ENCODE results near the gene OR10X1.

DNA sequence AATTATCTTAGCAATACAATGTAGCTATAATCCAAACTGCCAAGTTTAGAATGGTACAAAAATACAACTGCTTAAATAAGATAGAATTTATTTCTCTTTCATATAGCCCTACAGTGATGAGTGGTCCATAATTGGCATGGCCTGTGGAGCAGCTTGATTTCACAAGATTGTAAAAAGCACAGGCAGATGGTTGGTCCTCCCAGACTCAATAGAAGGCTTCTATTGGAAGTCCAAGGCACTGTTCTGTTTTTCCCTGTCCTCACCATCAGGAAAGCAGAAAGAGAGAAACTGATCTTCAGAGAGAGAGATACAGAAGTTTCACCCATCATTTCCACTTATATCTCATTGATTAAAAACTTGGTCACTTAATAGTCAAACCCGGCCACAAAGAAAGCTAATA lies 7.5 kb downstream of the OR10X1 start:
- TF ChIP-seq, protein P1, sequence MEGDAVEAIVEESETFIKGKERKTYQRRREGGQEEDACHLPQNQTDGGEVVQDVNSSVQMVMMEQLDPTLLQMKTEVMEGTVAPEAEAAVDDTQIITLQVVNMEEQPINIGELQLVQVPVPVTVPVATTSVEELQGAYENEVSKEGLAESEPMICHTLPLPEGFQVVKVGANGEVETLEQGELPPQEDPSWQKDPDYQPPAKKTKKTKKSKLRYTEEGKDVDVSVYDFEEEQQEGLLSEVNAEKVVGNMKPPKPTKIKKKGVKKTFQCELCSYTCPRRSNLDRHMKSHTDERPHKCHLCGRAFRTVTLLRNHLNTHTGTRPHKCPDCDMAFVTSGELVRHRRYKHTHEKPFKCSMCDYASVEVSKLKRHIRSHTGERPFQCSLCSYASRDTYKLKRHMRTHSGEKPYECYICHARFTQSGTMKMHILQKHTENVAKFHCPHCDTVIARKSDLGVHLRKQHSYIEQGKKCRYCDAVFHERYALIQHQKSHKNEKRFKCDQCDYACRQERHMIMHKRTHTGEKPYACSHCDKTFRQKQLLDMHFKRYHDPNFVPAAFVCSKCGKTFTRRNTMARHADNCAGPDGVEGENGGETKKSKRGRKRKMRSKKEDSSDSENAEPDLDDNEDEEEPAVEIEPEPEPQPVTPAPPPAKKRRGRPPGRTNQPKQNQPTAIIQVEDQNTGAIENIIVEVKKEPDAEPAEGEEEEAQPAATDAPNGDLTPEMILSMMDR (conservative IDR thresholded peaks at IDR 0.05), result no peak
- TF ChIP-seq ZFX (IDR thresholded peaks at IDR 0.05), result no peak
